Activated T-helper 17 cell treated with anti-CD3 and anti-CD28 coated beads, Interleukin-2, amount 50 U/mL, for 72 hours (primary cell): ENCODE data around the gene PIP5KL1. TPM values are rescaled to one million over a fixed set of nuclear protein-coding genes. Genes with fewer than 3 reads are reported as not detected.
A peak's percentile ranks its signal among the peaks of the same experiment; 100 is the strongest.

Experiments
- ATAC-seq: fragments of 150-1000 bp; cut with Tn5 transposase; replicated peaks from 2 replicates; pipeline ENCODE4 v1.10.0; 2021; ENCODE audit warnings: mild to moderate bottlenecking, moderate library complexity
- H3K27ac Mint-ChIP-seq: one replicate; pipeline ENCODE4 v1.8.0; 2022; ENCODE audit warnings: mixed read lengths
- H3K27me3 Mint-ChIP-seq: one replicate; pipeline ENCODE4 v1.8.0; 2022; ENCODE audit warnings: mixed read lengths
- H3K36me3 Mint-ChIP-seq: one replicate; pipeline ENCODE4 v1.8.0; 2022; ENCODE audit warnings: low read depth, mild to moderate bottlenecking, mixed read lengths
- H3K4me1 Mint-ChIP-seq: one replicate; pipeline ENCODE4 v1.8.0; 2022; ENCODE audit warnings: mixed read lengths
- H3K4me3 Mint-ChIP-seq: one replicate; pipeline ENCODE4 v1.8.0; 2022; ENCODE audit warnings: mild to moderate bottlenecking, mixed read lengths
- H3K9me3 Mint-ChIP-seq: one replicate; pipeline ENCODE4 v1.8.0; 2022; ENCODE audit warnings: mixed read lengths
- total RNA-seq, 2 donors: library from RNA; stranded (reverse); gene quantifications; one replicate each; pipeline ENCODE4 v1.2.3, GENCODE V29; 2022

PIP5KL1 gene, protein sequence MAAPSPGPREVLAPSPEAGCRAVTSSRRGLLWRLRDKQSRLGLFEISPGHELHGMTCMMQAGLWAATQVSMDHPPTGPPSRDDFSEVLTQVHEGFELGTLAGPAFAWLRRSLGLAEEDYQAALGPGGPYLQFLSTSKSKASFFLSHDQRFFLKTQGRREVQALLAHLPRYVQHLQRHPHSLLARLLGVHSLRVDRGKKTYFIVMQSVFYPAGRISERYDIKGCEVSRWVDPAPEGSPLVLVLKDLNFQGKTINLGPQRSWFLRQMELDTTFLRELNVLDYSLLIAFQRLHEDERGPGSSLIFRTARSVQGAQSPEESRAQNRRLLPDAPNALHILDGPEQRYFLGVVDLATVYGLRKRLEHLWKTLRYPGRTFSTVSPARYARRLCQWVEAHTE
- total RNA-seq: 1 to 10 TPM; 2.6 to 3.7 TPM

DNA sequence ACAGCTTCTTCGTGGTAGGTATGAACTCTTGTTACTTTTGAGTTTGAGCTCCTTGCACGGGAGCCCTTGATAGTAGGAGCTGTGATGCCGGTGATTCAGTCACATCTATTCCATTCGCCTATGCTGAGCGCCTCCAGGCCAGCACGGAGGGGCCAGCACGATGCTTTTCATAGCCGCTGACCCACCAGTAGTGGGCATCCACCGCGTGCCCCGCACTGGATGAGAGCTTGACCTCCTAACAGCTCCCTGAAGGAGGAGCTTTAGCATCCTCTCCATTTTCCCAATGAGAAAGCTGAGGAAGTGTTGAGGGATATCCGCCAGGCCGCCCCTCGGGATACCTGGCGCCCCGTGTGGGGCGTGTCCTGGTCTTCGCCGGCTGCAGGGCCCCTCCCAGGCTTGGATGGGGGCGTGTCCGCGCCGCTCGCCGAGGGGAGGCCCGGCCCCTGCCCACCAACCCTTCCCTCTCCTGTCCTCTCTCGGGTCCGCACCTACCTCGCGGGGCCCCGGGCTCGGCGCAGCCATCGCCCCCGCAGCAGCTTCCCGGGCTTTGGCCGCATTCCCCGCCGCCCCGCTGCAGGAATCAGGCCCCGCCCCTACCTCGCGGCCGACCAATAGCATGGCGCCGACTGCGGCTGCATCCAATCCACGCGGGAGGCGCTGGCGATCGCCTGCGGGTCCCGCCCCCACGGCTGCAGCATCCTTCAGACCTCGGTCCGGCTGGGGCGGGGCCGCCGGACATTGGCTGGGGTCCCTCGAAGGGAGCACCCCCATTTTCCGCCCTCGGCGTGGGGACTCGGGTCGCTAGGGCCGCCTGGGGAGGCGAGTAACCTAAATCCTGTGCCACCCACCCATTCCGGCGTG lies at the start of gene PIP5KL1:
Gene PIP5KL1, minus strand, starts transcription at position 547 of the 861 bp plus-strand sequence. Its CDS starts 25 bp downstream, at position 522.
- Mint-ChIP-seq H3K4me3 (peak within 1 kb of the TSS; percentile 70), H3K4me1 (peaks cover 20% of the 10 kb centered on the region), H3K36me3 (peaks cover 21% of the 10 kb centered on the region)

GRCh38 chr9:127980060-127980705 lies 49.6 kb upstream of the PIP5KL1 start:
- Mint-ChIP-seq H3K9me3 (no peaks in the 10 kb centered on the region), H3K4me3 (peak overlapping the region; percentile 96), H3K36me3 (peaks cover 6% of the 10 kb centered on the region), H3K27ac (peak overlapping the region; percentile 90), H3K4me1 (peaks cover 31% of the 10 kb centered on the region), H3K27me3 (no peaks in the 10 kb centered on the region)
- ATAC-seq: peak; percentile 11

More for the DNA sequence above, at the start of gene PIP5KL1:
- Mint-ChIP-seq H3K9me3 (no peaks in the 10 kb centered on the region), H3K27me3 (no peaks in the 10 kb centered on the region), H3K27ac (no peak within 1 kb of the TSS)
- peak; percentile 85 for ATAC-seq

DNA sequence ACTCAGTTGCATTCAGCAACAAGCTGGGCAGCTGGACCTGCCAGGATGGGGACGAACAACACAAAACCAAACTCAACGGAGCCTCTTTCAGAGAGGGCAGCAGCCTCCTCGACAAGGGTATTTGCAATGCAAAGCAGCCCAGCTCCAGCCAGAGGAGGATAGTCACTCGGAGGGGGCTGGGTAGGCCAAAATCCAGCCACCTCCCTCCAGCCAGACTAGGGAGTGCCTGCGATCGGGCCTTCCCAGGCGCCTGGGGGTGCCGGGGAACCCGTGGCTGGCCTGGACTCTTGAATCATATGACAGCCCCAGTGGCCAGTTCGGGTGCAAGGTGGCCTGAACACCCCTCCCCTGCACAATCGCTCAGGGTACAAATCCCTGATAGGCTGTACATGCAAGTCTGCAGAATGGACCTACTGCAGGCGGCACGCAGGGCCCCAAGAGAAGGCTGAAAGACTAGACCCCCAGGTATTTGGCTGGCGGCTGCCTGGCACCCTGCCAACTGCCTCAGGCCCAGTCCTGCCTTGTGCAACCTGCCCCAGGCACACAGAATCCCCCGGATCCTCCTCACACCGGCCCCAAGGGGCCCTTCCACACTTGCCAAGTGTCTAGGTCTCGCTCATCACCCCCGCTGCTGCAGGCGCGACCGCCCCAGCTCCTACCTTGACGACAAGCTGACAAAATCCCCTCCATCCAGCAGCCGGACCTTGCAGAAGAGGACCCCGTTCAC lies 48.9 kb upstream of the PIP5KL1 start:
- Mint-ChIP-seq H3K27ac (peak overlapping the region; percentile 90), H3K27me3 (no peaks in the 10 kb centered on the region), H3K4me3 (peak overlapping the region; percentile 96), H3K36me3 (peaks cover 6% of the 10 kb centered on the region), H3K4me1 (peaks cover 29% of the 10 kb centered on the region), H3K9me3 (no peaks in the 10 kb centered on the region)
- no peak for ATAC-seq

GRCh38 chr9:127979015-127979332 lies 48.4 kb upstream of the PIP5KL1 start:
- peaks cover 6% of the 10 kb centered on the region for H3K36me3 Mint-ChIP-seq
- no peaks in the 10 kb centered on the region for H3K27me3 Mint-ChIP-seq
- ATAC-seq: no peak
- peak overlapping the region; percentile 96 for H3K4me3 Mint-ChIP-seq
- H3K9me3 Mint-ChIP-seq: no peaks in the 10 kb centered on the region
- peak overlapping the region; percentile 90 for H3K27ac Mint-ChIP-seq
- H3K4me1 Mint-ChIP-seq: peaks cover 34% of the 10 kb centered on the region

- Mint-ChIP-seq H3K36me3 (peaks cover 6% of the 10 kb centered on the region), H3K27me3 (no peaks in the 10 kb centered on the region), H3K4me3 (peak overlapping the region; percentile 96), H3K4me1 (peaks cover 36% of the 10 kb centered on the region), H3K27ac (peak overlapping the region; percentile 90), H3K9me3 (no peaks in the 10 kb centered on the region)
- ATAC-seq: peak; percentile 13
Observed at GRCh38 chr9:127977884-127978647, 47.5 kb upstream of the PIP5KL1 start.

GRCh38 chr9:127977009-127977883 lies 46.7 kb upstream of the PIP5KL1 start:
- Mint-ChIP-seq H3K27me3 (no peaks in the 10 kb centered on the region), H3K36me3 (peaks cover 6% of the 10 kb centered on the region), H3K9me3 (no peaks in the 10 kb centered on the region), H3K27ac (peak overlapping the region; percentile 90), H3K4me3 (peak overlapping the region; percentile 96), H3K4me1 (peaks cover 41% of the 10 kb centered on the region)
- no peak for ATAC-seq

DNA sequence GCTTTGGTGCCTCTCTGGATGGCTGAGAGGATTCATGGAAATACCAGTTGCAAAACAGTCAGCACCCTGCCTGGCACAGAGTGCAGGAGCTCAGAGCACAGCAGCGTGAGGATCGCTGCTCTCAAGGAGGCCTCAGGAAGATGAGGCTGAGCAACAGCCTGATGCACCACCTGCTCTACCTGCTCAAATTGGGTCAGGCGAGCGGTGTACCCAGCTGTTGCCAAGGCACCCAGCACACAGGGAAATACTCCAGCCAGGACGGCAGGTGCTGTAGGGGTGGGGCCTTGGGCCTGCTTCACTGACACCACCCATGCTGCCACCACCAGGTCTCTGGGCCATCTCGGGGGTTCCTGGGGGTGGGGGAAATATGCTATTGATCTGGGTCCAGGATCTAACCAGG lies 45.9 kb upstream of the PIP5KL1 start:
- Mint-ChIP-seq H3K9me3 (no peaks in the 10 kb centered on the region), H3K4me3 (peak overlapping the region; percentile 96), H3K27ac (peak overlapping the region; percentile 90), H3K27me3 (no peaks in the 10 kb centered on the region), H3K4me1 (peaks cover 43% of the 10 kb centered on the region), H3K36me3 (peaks cover 6% of the 10 kb centered on the region)
- ATAC-seq: no peak

GRCh38 chr9:127975376-127976315 lies 45.1 kb upstream of the PIP5KL1 start:
- Mint-ChIP-seq H3K27me3 (no peaks in the 10 kb centered on the region), H3K27ac (peak overlapping the region; percentile 90), H3K9me3 (no peaks in the 10 kb centered on the region), H3K4me3 (peak overlapping the region; percentile 96), H3K36me3 (peaks cover 7% of the 10 kb centered on the region), H3K4me1 (peaks cover 49% of the 10 kb centered on the region)
- ATAC-seq: no peak

- H3K9me3 Mint-ChIP-seq: no peaks in the 10 kb centered on the region
- H3K27ac Mint-ChIP-seq: peak overlapping the region; percentile 90
- peaks cover 58% of the 10 kb centered on the region for H3K4me1 Mint-ChIP-seq
- no peak for ATAC-seq
- peak overlapping the region; percentile 96 for H3K4me3 Mint-ChIP-seq
- no peaks in the 10 kb centered on the region for H3K27me3 Mint-ChIP-seq
- H3K36me3 Mint-ChIP-seq: peaks cover 14% of the 10 kb centered on the region
Observed at GRCh38 chr9:127974769-127975261, 44.2 kb upstream of the PIP5KL1 start.

GRCh38 chr9:127974001-127974768 lies 43.6 kb upstream of the PIP5KL1 start:
- H3K36me3 Mint-ChIP-seq: peaks cover 13% of the 10 kb centered on the region
- no peak for ATAC-seq
- H3K4me1 Mint-ChIP-seq: peaks cover 64% of the 10 kb centered on the region
- H3K27ac Mint-ChIP-seq: peak overlapping the region; percentile 90
- H3K4me3 Mint-ChIP-seq: peak overlapping the region; percentile 96
- no peaks in the 10 kb centered on the region for H3K9me3 Mint-ChIP-seq
- H3K27me3 Mint-ChIP-seq: no peaks in the 10 kb centered on the region
